MV-4-11 (cell line): ENCODE measurements around the gene GALNT2.

Experiments
- DNase-seq: peaks from one replicate; lab custom pipeline; 2025; lab: John Stamatoyannopoulos, UW

The GALNT2 gene

DNA sequence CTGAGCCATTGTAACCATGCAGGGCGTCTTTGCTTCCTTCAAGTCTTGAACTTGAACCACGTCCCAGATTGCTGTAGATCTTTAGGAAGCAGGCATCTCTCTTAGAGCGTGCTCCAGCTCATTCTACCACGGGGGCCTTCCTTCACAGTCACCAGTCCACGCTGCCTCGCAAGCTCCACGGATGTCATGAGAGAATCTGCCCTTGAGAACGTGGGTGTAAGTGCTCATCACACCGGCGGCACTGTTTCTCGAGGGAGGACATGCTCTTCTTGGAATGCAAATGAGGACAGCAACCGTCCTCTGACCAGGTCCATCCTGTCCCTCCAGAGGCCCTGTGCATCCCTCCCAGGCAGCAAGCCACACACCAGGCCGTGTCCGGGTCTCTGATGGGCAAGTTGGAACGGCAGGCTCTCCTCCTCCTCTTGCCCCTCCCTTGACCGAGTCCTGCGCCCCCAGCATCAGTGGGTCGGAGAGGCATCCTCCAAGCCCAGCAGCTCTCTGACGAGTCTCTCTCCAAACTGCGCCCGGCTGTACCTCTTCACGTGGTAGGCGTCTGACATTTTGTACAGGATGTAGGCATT, 256.0 kb downstream of the GALNT2 start:
- no peak for DNase-seq

DNA sequence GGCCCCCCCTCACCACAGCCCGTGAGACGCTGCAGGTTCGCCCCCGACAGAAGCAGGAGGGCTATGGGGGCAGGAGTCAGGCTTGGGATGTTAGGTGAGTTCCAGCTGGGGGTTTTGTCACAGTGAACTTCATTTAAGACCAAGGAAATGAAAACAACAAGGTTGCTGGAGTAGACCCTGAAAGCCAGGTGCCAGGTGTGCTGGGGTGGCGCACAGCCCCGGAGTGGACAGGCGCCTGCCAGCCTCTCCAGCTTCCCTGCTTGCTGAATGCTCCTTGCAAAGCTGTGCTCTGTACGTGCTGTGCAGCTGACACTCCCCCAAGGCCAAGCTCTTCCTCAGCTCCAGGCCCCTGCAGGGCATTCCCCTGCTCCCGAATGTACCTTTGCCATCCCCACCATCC, 256.6 kb downstream of the GALNT2 start:
- DNase-seq = no peak

DNA sequence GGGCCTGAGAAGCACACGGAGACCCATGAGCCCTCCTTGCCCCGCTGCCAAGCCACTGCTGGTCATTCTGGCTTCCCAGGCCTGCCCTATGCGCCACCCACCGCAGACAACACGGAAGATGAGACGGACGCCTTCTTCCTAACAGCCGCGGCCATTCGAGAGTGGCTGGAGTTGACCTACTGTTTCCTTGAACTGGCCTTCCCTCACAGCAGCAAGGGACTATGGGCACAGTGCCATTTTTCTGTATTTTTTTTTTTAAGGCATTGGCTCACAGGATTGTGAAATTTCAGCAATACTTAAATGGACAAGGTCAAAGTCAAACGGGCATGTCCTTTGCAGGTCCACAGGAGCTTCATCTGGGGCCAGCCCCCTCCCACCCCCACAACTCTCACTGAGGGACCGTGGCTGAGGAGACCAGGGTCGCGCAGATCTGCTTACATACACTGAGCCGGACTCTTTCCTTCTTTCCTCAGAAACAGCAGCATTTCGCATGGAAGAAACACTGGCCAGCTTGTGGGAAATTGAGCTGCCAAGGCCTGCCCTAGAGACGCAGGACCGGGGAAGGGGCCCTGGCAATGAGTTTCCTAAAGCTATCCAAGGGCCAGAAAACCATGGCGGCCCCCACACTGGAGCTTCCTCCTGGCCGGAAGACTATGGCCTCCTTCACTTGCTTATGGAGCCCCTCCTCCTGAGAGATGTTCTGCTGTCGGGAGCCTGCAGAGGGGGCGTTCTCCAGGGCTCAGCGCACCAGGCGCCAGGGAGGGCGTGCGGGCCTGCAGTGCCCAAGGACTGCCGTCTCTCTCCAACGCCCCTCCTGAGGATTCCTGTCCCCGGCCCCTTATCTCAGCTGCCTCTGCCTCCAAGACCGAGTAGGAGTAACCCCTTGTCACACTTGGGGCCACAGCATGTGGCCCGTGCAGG, 260.2 kb downstream of the GALNT2 start:
- no peak for DNase-seq

DNA sequence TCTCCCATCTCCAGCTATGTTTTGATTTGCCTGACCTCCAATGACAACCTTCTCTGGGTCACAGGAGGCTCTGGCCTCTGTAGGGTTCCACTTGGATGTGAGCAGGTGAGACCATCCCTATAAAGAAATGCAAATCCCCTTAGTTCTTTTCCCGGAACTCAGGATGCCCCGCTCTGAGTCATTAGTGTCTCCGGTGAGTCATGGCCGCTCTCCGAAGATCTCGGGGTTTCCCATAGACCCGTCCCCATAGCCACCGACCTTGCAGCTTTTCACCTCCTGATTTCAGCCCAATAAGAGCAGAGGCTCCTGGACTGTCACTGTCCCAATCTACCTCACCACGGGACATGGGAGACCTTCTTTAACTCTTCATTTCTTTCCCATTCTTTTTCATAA, 260.9 kb downstream of the GALNT2 start:
- DNase-seq = no peak

DNA sequence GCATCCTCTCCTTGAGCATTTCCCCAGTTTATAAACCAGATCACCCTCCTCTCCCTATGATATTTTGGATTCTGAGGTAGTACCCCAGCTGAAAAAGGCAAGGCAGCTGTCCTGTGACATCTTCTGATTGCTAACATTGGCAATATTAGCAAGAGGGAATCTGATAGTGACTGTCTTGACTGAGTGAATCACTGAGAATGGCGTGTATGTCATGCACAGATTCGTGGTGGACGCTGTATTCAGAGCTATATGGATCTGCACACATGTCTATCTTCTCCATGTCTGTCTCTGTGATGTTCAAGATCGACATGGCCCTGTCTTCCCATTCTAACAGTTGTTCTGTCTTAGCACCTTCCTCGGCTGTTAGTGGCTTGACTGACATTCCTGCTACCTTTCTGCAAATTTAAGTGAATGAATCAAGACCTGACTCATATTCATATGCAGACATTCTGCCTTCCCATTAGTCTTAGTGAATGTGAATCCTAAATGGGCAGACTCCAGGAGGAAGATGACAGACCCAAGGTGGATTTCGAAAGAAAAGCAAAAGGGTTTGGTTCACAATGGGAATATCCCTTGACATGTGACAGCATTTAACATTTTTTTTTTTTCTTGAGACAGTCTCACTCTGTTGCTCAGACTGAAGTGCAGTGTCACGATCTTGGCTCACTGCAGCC, 261.4 kb downstream of the GALNT2 start:
- DNase-seq = no peak

DNA sequence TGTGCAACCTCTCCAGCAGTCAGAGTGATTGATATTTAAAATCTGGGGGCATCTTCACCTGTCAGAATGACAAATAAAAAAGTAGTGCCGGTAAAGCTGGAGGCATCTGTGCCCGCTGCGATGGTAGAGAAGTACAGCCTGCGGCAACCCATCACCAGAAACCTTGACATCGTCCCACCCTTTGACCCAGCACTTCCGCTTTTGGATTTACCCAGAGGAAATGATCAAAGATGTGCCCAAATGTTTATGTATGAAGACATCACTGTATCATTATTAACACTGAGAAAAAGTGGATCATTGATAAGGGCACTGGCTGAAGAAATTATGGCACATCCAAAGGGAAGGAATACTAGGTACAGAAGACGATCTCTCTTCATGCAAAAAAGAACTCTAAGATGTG, 263.1 kb downstream of the GALNT2 start:
- peak; percentile 23 for DNase-seq
